HEK293T (cell line): ENCODE results near the gene GUCD1.

ENCODE experiments used
- BHLHE40 ChIP-seq: fragments of 450-650 bp; IDR thresholded peaks from 2 replicates; pipeline ENCODE4 v1.6.1; 2016; ENCODE audit warnings: mild to moderate bottlenecking, moderate library complexity, borderline replicate concordance
- ELF4 ChIP-seq: fragments of 450-650 bp; IDR thresholded peaks from 2 replicates; pipeline ENCODE4 v1.6.1; 2017; ENCODE audit warnings: antibody characterized with exemption
- FOXA1 ChIP-seq: fragments of 450-650 bp; IDR thresholded peaks from 2 replicates; pipeline ENCODE4 v1.6.1; 2016; ENCODE audit warnings: mild to moderate bottlenecking
- SP1 ChIP-seq: fragments of 450-650 bp; IDR thresholded peaks from 2 replicates; pipeline ENCODE4 v1.6.1; 2017

GRCh38 chr22:24587948-24588347 lies 33.0 kb upstream of the GUCD1 start:
- TF ChIP-seq BHLHE40 (no peak), SP1 (no peak), FOXA1 (no peak), ELF4 (no peak)
